HL-60 (cell line): ENCODE data around the gene KRT37.

Source experiments
- CTCF ChIP-seq: IDR thresholded peaks from one replicate; pipeline ENCODE4 v1.5.1; 2011; ENCODE audit warnings: low read length, control low read depth, inconsistent platforms; ENCODE audit not compliant: insufficient read depth
- POLR2AphosphoS5 ChIP-seq: IDR thresholded peaks from 2 replicates; pipeline ENCODE4 v1.6.1; 2012; ENCODE audit warnings: low read depth

- no peak for TF ChIP-seq POLR2AphosphoS5
- no peak for TF ChIP-seq CTCF
These were observed 28.7 kb upstream of the KRT37 start for GRCh38 chr17:41453066-41453465.
